ENCODE measurements around the gene TST.

The TST gene

GRCh38 chr22:37046589-37046988 is 27.3 kb upstream of the TST start:
- DNase-seq (ENCODE audit: extremely low read depth, insufficient read length), result no peak
- Histone ChIP-seq H3K36me3 (ENCODE audit: control insufficient read depth, insufficient read depth, low read length) (no peaks in the 10 kb centered on the region), H3K4me3 (replicated peaks; ENCODE audit: low read depth, low read length) (no peak overlapping the region), H3K27me3 (replicated peaks; ENCODE audit: control insufficient read depth, insufficient read depth, low read length) (no peaks in the 10 kb centered on the region; the same call in 1 of the 2 replicates)
- TF ChIP-seq, protein P1, sequence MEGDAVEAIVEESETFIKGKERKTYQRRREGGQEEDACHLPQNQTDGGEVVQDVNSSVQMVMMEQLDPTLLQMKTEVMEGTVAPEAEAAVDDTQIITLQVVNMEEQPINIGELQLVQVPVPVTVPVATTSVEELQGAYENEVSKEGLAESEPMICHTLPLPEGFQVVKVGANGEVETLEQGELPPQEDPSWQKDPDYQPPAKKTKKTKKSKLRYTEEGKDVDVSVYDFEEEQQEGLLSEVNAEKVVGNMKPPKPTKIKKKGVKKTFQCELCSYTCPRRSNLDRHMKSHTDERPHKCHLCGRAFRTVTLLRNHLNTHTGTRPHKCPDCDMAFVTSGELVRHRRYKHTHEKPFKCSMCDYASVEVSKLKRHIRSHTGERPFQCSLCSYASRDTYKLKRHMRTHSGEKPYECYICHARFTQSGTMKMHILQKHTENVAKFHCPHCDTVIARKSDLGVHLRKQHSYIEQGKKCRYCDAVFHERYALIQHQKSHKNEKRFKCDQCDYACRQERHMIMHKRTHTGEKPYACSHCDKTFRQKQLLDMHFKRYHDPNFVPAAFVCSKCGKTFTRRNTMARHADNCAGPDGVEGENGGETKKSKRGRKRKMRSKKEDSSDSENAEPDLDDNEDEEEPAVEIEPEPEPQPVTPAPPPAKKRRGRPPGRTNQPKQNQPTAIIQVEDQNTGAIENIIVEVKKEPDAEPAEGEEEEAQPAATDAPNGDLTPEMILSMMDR (IDR thresholded peaks at IDR 0.05; ENCODE audit: insufficient read depth, low read length, poor library complexity, severe bottlenecking), result no peak

DNA sequence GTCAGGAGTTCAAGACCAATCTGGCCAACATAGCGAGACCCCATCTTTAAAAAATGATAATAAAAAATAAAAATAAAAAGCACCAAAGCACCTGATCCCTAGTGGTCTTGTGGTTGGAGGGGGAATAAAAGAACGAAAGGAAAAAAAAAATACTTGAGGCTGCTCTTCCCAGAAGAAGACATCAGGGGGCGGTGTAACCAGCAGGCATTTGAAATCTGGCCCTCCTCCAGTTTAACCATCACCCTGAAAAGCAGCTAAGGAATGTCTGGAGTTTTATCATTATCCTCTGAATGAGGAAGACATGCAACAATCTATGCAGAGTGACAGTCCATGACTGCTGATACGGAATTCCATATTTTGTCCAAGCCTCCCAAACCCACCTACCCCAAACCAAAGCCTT is 26.7 kb upstream of the TST start:
- Histone ChIP-seq H3K4me3 (replicated peaks; ENCODE audit: low read depth, low read length) (no peak overlapping the region), H3K27me3 (replicated peaks; ENCODE audit: control insufficient read depth, insufficient read depth, low read length) (no peaks in the 10 kb centered on the region; the same call in 1 of the 2 replicates), H3K36me3 (ENCODE audit: control insufficient read depth, insufficient read depth, low read length) (no peaks in the 10 kb centered on the region)
- TF ChIP-seq, protein P1 (IDR thresholded peaks at IDR 0.05; ENCODE audit: insufficient read depth, low read length, poor library complexity, severe bottlenecking), result peak; percentile 63
- DNase-seq (ENCODE audit: extremely low read depth, insufficient read length), result no peak

- H3K27me3 ChIP-seq (replicated peaks; ENCODE audit: control insufficient read depth, insufficient read depth, low read length), result no peaks in the 10 kb centered on the region; the same call in 1 of the 2 replicates
- DNase-seq (ENCODE audit: extremely low read depth, insufficient read length), result no peak
- TF ChIP-seq, protein P1 (IDR thresholded peaks at IDR 0.05; ENCODE audit: insufficient read depth, low read length, poor library complexity, severe bottlenecking), result no peak
- H3K36me3 ChIP-seq (ENCODE audit: control insufficient read depth, insufficient read depth, low read length), result no peaks in the 10 kb centered on the region
- H3K4me3 ChIP-seq (replicated peaks; ENCODE audit: low read depth, low read length), result no peak overlapping the region
Measured at GRCh38 chr22:37044634-37045625, 25.7 kb upstream of the TST start.

DNA sequence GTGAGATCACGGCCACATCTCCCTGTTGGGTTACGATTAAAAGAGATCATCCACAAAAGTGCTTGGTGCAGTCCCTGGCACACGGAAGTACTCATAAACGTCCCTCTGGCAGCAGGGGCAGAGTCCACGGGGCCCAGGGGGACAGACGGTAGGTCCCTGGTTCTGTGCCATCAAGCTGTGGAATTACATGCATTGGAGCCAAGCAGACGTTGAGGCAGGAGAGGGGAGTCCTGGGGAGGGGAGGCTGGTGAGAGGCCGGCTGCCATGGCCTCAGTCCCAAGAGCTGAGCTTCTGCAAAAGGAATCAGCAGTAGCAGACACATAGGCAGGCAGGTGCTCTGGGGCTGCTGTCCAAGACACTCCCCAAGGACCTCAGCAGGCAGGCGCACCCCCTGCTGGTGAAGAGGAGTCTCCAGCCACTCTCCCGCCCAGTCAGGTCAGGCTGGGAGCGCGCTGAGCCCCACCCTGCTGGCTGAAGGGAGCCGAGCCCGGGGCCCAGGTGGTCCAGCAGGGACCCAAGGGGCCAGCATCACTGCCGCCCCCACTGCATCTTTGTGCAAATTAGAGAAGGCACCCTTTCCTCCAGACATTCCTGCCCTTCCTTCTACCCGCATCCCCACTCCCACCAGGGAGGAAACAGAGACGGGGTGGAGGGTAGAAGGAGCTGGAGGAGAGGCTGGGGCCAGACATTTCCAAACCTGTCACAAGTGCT is 24.7 kb upstream of the TST start:
- no peaks in the 10 kb centered on the region for H3K36me3 ChIP-seq (ENCODE audit: control insufficient read depth, insufficient read depth, low read length)
- no peak overlapping the region for H3K4me3 ChIP-seq (replicated peaks; ENCODE audit: low read depth, low read length)
- peak; percentile 45 for DNase-seq (ENCODE audit: extremely low read depth, insufficient read length)
- TF ChIP-seq, protein P1 (IDR thresholded peaks at IDR 0.05; ENCODE audit: insufficient read depth, low read length, poor library complexity, severe bottlenecking), result peak; percentile 94
- no peaks in the 10 kb centered on the region; the same call in 1 of the 2 replicates for H3K27me3 ChIP-seq (replicated peaks; ENCODE audit: control insufficient read depth, insufficient read depth, low read length)

- H3K4me3 ChIP-seq (replicated peaks; ENCODE audit: low read depth, low read length), result no peak overlapping the region
- TF ChIP-seq, protein P1 (IDR thresholded peaks at IDR 0.05; ENCODE audit: insufficient read depth, low read length, poor library complexity, severe bottlenecking), result no peak
- H3K36me3 ChIP-seq (ENCODE audit: control insufficient read depth, insufficient read depth, low read length), result no peaks in the 10 kb centered on the region
- H3K27me3 ChIP-seq (replicated peaks; ENCODE audit: control insufficient read depth, insufficient read depth, low read length), result no peaks in the 10 kb centered on the region; the same call in 1 of the 2 replicates
- no peak for DNase-seq (ENCODE audit: extremely low read depth, insufficient read length)
Measured at GRCh38 chr22:37043209-37043827, 24.1 kb upstream of the TST start.
